Measurements from ENCODE around the gene PDE8A. TPM values are rescaled to one million over a fixed set of nuclear protein-coding genes. Genes with fewer than 3 reads are reported as not detected.

PDE8A gene
- total and polyA plus RNA-seq, 10 of the 15 experiments (the other 5 are each of a cell fraction or from before 2014, with no cell fraction given): 6.7 to 69.2 (median 27.2) TPM

- TF ChIP-seq CUX1 (IDR thresholded peaks at IDR 0.05; ENCODE audit: insufficient replicate concordance, low read depth, low read length) (no peak), RAD51 (IDR thresholded peaks at IDR 0.05) (no peak), SUZ12 (IDR thresholded peaks at IDR 0.05; ENCODE audit: unreplicated experiment) (no peak), ZNF274 (IDR thresholded peaks at IDR 0.05; ENCODE audit: insufficient read depth, insufficient read length) (no peak), ETV6 (conservative IDR thresholded peaks at IDR 0.05 in 1 of 2, IDR thresholded peaks at IDR 0.05 in 1 of 2; ENCODE audit: borderline replicate concordance in 1 of 2, low read depth in 1 of 2) (no peak), NFXL1 (IDR thresholded peaks at IDR 0.05; ENCODE audit: borderline replicate concordance) (no peak), SUPT20H (IDR thresholded peaks at IDR 0.05; ENCODE audit: borderline replicate concordance, control insufficient read depth, low read depth, low read length) (no peak), CTCF (IDR thresholded peaks at IDR 0.05 in 2 of 3, conservative IDR thresholded peaks at IDR 0.05 in 1 of 3; ENCODE audit: control insufficient read depth in 2 of 3, extremely low read depth in 1 of 3, insufficient read depth in 1 of 3, low read depth in 3 of 3, low read length in 3 of 3) (no peak)
Measured at GRCh38 chr15:85094685-85095084, 113.0 kb downstream of the PDE8A start (continued).
